GM12878 (cell line): ENCODE results near the gene LTA. TPM values are rescaled to one million over a fixed set of nuclear protein-coding genes. Genes with fewer than 3 reads are reported as not detected.

Experiments
- ATAC-seq: fragments of 200-7000 bp; cut with Tn5 transposase; 3 replicates; pipeline ENCODE4 v1.9.1; 2020; ENCODE audit warnings: mild to moderate bottlenecking, moderate library complexity
- Bru-seq: library from RNA; stranded (reverse); fragments of 400-500 nt; gene quantifications from one replicate; lab custom pipeline; 2021; lab: Mats Ljungman, UMichigan
- BruChase-seq, 2 experiments: library from RNA; stranded (reverse); fragments of 400-500 nt; gene quantifications; one replicate each; lab custom pipeline; 2021; lab: Mats Ljungman, UMichigan
- BruUV-seq: library from RNA; stranded (reverse); fragments of 400-500 nt; replicated peaks from 2 replicates; lab custom pipeline; 2021; lab: Mats Ljungman, UMichigan
- CTCF ChIA-PET: fragments of 300-600 bp; sonication (Branson Sonifier 250); formaldehyde crosslinking; extraction: SDS; loops from one replicate; lab custom pipeline; 2021; ENCODE audit warnings: inconsistent platforms; lab: Yijun Ruan, JAX
- POLR2A ChIA-PET: fragments of 350-600 bp; formaldehyde crosslinking; extraction: SDS; loops from one replicate; lab custom pipeline; 2021; ENCODE audit warnings: inconsistent platforms; lab: Charles Lee
- RAD21 ChIA-PET: fragments of 300-600 bp; sonication (Branson Sonifier 250); formaldehyde crosslinking; loops from one replicate; lab custom pipeline; 2023; ENCODE audit warnings: antibody characterized with exemption; ENCODE audit not compliant: unreplicated experiment; lab: Charles Lee
- SMC1A ChIA-PET: fragments of 300-600 bp; sonication (Branson Sonifier 250); formaldehyde crosslinking; loops from one replicate; lab custom pipeline; 2023; ENCODE audit not compliant: unreplicated experiment, uncharacterized antibody; lab: Charles Lee
- DNase-seq: peaks from one replicate; pipeline ENCODE4 v3.0.0-alpha.2; 2011; ENCODE audit warnings: low read depth, low spot score
- FAIRE-seq: peaks from 3 replicates; lab custom pipeline; 2011; peaks lifted over from hg19 to GRCh38; lab: Jason Lieb, UNC
- H2AFZ ChIP-seq: 2 replicates; pipeline ENCODE4 v1.6.0; 2011; ENCODE audit warnings: low read depth, low read length, control low read depth; ENCODE audit not compliant: control insufficient read depth
- H3K27ac ChIP-seq: 2 replicates; pipeline ENCODE4 v1.5.1; 2011; ENCODE audit warnings: control low read depth; ENCODE audit not compliant: control insufficient read depth, insufficient read depth
- H3K27me3 ChIP-seq, 2 experiments: replicated peaks in 1 of 2; 2 replicates each; pipeline versions ENCODE4 v1.6.0 to v1.6.1; 2011; ENCODE audit warnings: low read length in 1 of 2; ENCODE audit not compliant: control insufficient read depth in 2 of 2, insufficient read depth in 2 of 2
- H3K36me3 ChIP-seq, 2 experiments: 2 replicates each; pipeline ENCODE4 v1.5.1; 2011; ENCODE audit warnings: low read length in 1 of 2; ENCODE audit not compliant: control insufficient read depth in 2 of 2, insufficient read depth in 2 of 2
- H3K4me1 ChIP-seq: 2 replicates; pipeline ENCODE4 v1.6.1; 2011; ENCODE audit warnings: mild to moderate bottlenecking, low read length, moderate library complexity, mixed read lengths; ENCODE audit not compliant: control insufficient read depth, insufficient read depth
- H3K4me2 ChIP-seq: 2 replicates; pipeline ENCODE4 v1.6.0; 2011; ENCODE audit warnings: control low read depth; ENCODE audit not compliant: control insufficient read depth, insufficient read depth
- H3K4me3 ChIP-seq: fragments of 200-600 bp; sonication (generic); 2 replicates; pipeline ENCODE4 v1.5.1; 2016
- H3K79me2 ChIP-seq: 2 replicates; pipeline ENCODE4 v1.6.0; 2011; ENCODE audit warnings: low read length; ENCODE audit not compliant: control insufficient read depth, insufficient read depth
- H3K9ac ChIP-seq: 2 replicates; pipeline ENCODE4 v1.8.0; 2011; ENCODE audit warnings: low read length, control low read depth, mixed read lengths; ENCODE audit not compliant: control insufficient read depth, insufficient read depth
- H3K9me3 ChIP-seq: replicated peaks from 3 replicates; pipeline ENCODE4 v1.5.1; 2011; ENCODE audit warnings: mild to moderate bottlenecking, low read length; ENCODE audit not compliant: control insufficient read depth, insufficient read depth
- H4K20me1 ChIP-seq: 2 replicates; pipeline ENCODE4 v1.6.0; 2011; ENCODE audit not compliant: control insufficient read depth, insufficient read depth
- BCL11A ChIP-seq: IDR thresholded peaks from 2 replicates; pipeline ENCODE4 v1.6.1; 2011; ENCODE audit warnings: low read depth, low read length
- BHLHE40 ChIP-seq, 2 experiments: fragments of 450-650 bp in 1 of 2; IDR thresholded peaks; 2 replicates each; pipeline ENCODE4 v1.6.1; 2011 to 2017; ENCODE audit warnings: low read depth in 2 of 2, borderline replicate concordance in 1 of 2, improper control_type of control experiment in 1 of 2, low read length in 1 of 2, mild to moderate bottlenecking in 1 of 2
- CEBPB ChIP-seq, 2 experiments: fragments of 150-350 bp in 1 of 2; IDR thresholded peaks; 2 replicates each; pipeline ENCODE4 v1.6.1; 2012 to 2014; ENCODE audit warnings: low read depth in 2 of 2, low read length in 2 of 2, borderline replicate concordance in 1 of 2, inconsistent platforms in 1 of 2
- CHD2 ChIP-seq: IDR thresholded peaks from 2 replicates; pipeline ENCODE4 v1.6.1; 2011; ENCODE audit warnings: low read depth, low read length, improper control_type of control experiment, borderline replicate concordance
- E4F1 ChIP-seq: fragments of 450-650 bp; IDR thresholded peaks from 2 replicates; pipeline ENCODE4 v1.6.1; 2018; ENCODE audit warnings: borderline replicate concordance, mild to moderate bottlenecking; ENCODE audit not compliant: partially characterized antibody
- EED ChIP-seq: sonication (generic); IDR thresholded peaks from 2 replicates; pipeline ENCODE4 v1.6.1; 2016; ENCODE audit warnings: antibody characterized with exemption, low read depth
- HDGF ChIP-seq: fragments of 450-650 bp; IDR thresholded peaks from 2 replicates; pipeline ENCODE4 v1.6.1; 2016; ENCODE audit warnings: antibody characterized with exemption
- IRF3 ChIP-seq: fragments of 450-650 bp; IDR thresholded peaks from 2 replicates; pipeline ENCODE4 v1.6.1; 2014; ENCODE audit warnings: mild to moderate bottlenecking
- JUNB ChIP-seq: IDR thresholded peaks from 2 replicates; pipeline ENCODE4 v1.6.1; 2016; ENCODE audit warnings: antibody characterized with exemption, mild to moderate bottlenecking
- LARP7 ChIP-seq: fragments of 450-650 bp; IDR thresholded peaks from 2 replicates; pipeline ENCODE4 v1.6.1; 2017; ENCODE audit warnings: mild to moderate bottlenecking
- MTA2 ChIP-seq: fragments of 450-650 bp; IDR thresholded peaks from 2 replicates; pipeline ENCODE4 v1.6.1; 2016; ENCODE audit warnings: low read depth, mild to moderate bottlenecking, moderate library complexity
- POLR2A ChIP-seq: IDR thresholded peaks from 2 replicates; pipeline ENCODE4 v1.6.1; 2011; ENCODE audit warnings: low read depth, mild to moderate bottlenecking, low read length
- WRNIP1 ChIP-seq: IDR thresholded peaks from 2 replicates; pipeline ENCODE4 v1.6.1; 2011; ENCODE audit warnings: low read depth, low read length, improper control_type of control experiment, borderline replicate concordance
- YBX1 ChIP-seq: fragments of 450-650 bp; IDR thresholded peaks from 2 replicates; pipeline ENCODE4 v1.6.1; 2016; ENCODE audit warnings: antibody characterized with exemption
- WGBS: methylation state at CpG from one replicate; pipeline ENCODE4 v1.1.6; 2016; ENCODE audit warnings: low lambda C conversion rate; ENCODE audit not compliant: insufficient replicate concordance, insufficient coverage; ENCODE audit errors: missing lambda C conversion rate; 5-methylcytosine and 5-hydroxymethylcytosine counted together
- in situ Hi-C: fragments of 300-500 bp; cut with MboI; formaldehyde crosslinking; loops from 9 replicates; pipeline ENCODE4 v1.14.3; 2018; ENCODE audit warnings: mixed read lengths
- intact Hi-C: fragments of 100-400 bp; cut with micrococcal nuclease; formaldehyde crosslinking; loops from one replicate; pipeline ENCODE4 v1.14.2; 2022; ENCODE audit not compliant: unreplicated experiment
- long read RNA-seq, 2 experiments: library from polyadenylated mRNA; unstranded; transcript quantifications; one replicate each; pipeline ENCODE4 v2.0.0, GENCODE V29; 2019 to 2020
- polyA minus RNA-seq, 3 experiments: library from RNA; depleted of rRNA, polyadenylated mRNA; stranded (reverse); fragments of >200 nt; gene quantifications; 2 replicates each; pipeline ENCODE4 v1.2.3, GENCODE V29; 2011
- polyA plus RNA-seq, 11 experiments: library from polyadenylated mRNA; depleted of rRNA in 4 of 11; unstranded in 6 of 11; stranded (reverse) in 5 of 11; fragments of >200 nt; fragmentation: Nextera tagmentation in 4 of 11; fragmentation: Illumina TruSeq in 1 of 11; extraction: Ambion mirVana in 4 of 11; extraction: Trizol in 1 of 11; gene quantifications; 1 replicate in 1 of 11; 2 replicates in 10 of 11; pipeline versions ENCODE4 v1.2.1 to v1.2.3, GENCODE V29; 2011 to 2016; ENCODE audit warnings: inconsistent platforms in 2 of 11, missing spikeins in 2 of 11, low read depth in 1 of 11
- total RNA-seq, 4 experiments: library from RNA; depleted of rRNA in 3 of 4; stranded (reverse); fragments of >200 nt in 3 of 4; fragmentation: Illumina TruSeq in 1 of 4; extraction: Trizol in 1 of 4; gene quantifications; 2 replicates each; pipeline versions ENCODE4 v1.2.1 to v1.2.3, GENCODE V29; 2013 to 2021

The LTA gene
- total RNA-seq (2013; cell fraction: nucleolus; rRNA removed) = 9.0 and 10.2 TPM in 2 replicates
- 50.0 and 50.2 TPM in 2 replicates for total RNA-seq (2014; rRNA removed)
- 35.8 and 36.4 TPM in 2 replicates for total RNA-seq (2014; rRNA removed; fragmentation: Illumina TruSeq; extraction: Trizol)
- total RNA-seq (2021) = 69.8 and 72.5 TPM in 2 replicates
- polyA plus RNA-seq (2011; ENCODE audit: low read depth) = 45.5 TPM
- polyA plus RNA-seq (2011; rRNA removed) = 10.6 and 27.5 TPM in 2 replicates
- polyA plus RNA-seq (2011; cell fraction: cytosol; rRNA removed) = 30.5 and 33.8 TPM in 2 replicates
- polyA plus RNA-seq (2011; cell fraction: nucleus; rRNA removed) = 26.1 and 29.1 TPM in 2 replicates
- polyA plus RNA-seq (2012) = 70.4 and 102 TPM in 2 replicates
- 84.7 and 94.0 TPM in 2 replicates for polyA plus RNA-seq (2014; fragmentation: Illumina TruSeq; extraction: Trizol)
- 100 to 1,000 TPM in 1 of 2 experiments, 10 to 100 TPM in 1; 87.8 to 100 TPM for polyA plus RNA-seq (2014; fragmentation: Nextera tagmentation; extraction: Ambion mirVana)
- 40.8 and 46.9 TPM in 2 replicates for polyA plus RNA-seq (2014; rRNA removed)
- polyA plus RNA-seq (2016; fragmentation: Nextera tagmentation; extraction: Ambion mirVana) = 10 to 100 TPM; 80.3 to 88.3 TPM
- polyA minus RNA-seq (2011; rRNA and poly(A)+ RNA removed) = 17.0 and 17.4 TPM in 2 replicates
- polyA minus RNA-seq (2011; cell fraction: cytosol; rRNA and poly(A)+ RNA removed) = 19.0 and 20.9 TPM in 2 replicates
- polyA minus RNA-seq (2011; cell fraction: nucleus; rRNA and poly(A)+ RNA removed) = 4.0 and 4.9 TPM in 2 replicates
- percentile 84 among the genes with signal in this experiment for Bru-seq, nascent RNA
- BruChase-seq, experiment 1, labeled RNA remaining after a 6-hour chase = percentile 96 among the genes with signal in this experiment
- BruChase-seq, experiment 2, labeled RNA remaining after a 2-hour chase = percentile 92 among the genes with signal in this experiment
- long read RNA-seq, experiment 1, transcript LTA-213 (4 exons, 1,422 nt) = major isoform, 129 of 180 reads
- long read RNA-seq, experiment 1, transcript LTA-214 (4 exons, 1,507 nt) = minor isoform, 10 of 180 reads
- long read RNA-seq, experiment 1, partial matches to known transcripts = 31 of 180 reads
- long read RNA-seq, experiment 1, other reads (novel, unspliced or antisense) = 9 of 180 reads
- long read RNA-seq, experiment 2, partial matches to known transcripts = 8 of 12 reads
- long read RNA-seq, experiment 2, other reads (novel, unspliced or antisense) = 1 of 12 reads

GRCh38 chr6:31572041-31572911 is at the start of gene LTA:
LTA (plus strand) TSS chr6:31572289; CDS start chr6:31572743, 454 bp downstream.
- peak within 1 kb of the TSS; percentile 52 for H2AFZ ChIP-seq
- CTCF ChIA-PET = interaction anchor here (1.2 to 34.8 kb wide), 7 partner anchors 10 to 21 kb away, joined by 3 to 2098 read pairs (median 38); partner anchors contain the start of genes ATP6V1G2, DDX39B, LST1 and LTA
- H3K27ac ChIP-seq = peak within 1 kb of the TSS; percentile 96
- H3K9me3 ChIP-seq = no peaks in the 10 kb centered on the region
- peak within 1 kb of the TSS; percentile 87 for H3K9ac ChIP-seq
- peaks cover 58% of the 10 kb centered on the region for H3K79me2 ChIP-seq
- peaks cover 67% of the 10 kb centered on the region for H3K4me1 ChIP-seq
- H3K4me2 ChIP-seq = peak within 1 kb of the TSS; percentile 84
- RAD21 ChIA-PET = interaction anchor here (0.6 to 17.5 kb wide), 7 partner anchors 10 to 24 kb away, joined by 4 to 620 read pairs (median 53); partner anchors contain the start of genes ATP6V1G2, LST1, LTB and NCR3
- BruUV-seq = no TSS peak
- WGBS = under 1% methylated on average over 27 of the region's 27 CpGs
- DNase-seq (no peak), FAIRE-seq (peak; percentile 18), ATAC-seq (peak; percentile 47)
- peak within 1 kb of the TSS; percentile 59 for H3K4me3 ChIP-seq
- SMC1A ChIA-PET = interaction anchor here (18.7 to 45.5 kb wide), 3 partner anchors 12 to 23 kb away, joined by 523 to 1989 read pairs (median 1989); partner anchors contain the start of genes ATP6V1G2, DDX39B, LST1 and LTA
- peaks cover 0 to 3% of the 10 kb centered on the region in 2 experiments; a peak in 2 of 4 replicates for H3K36me3 ChIP-seq
- POLR2A ChIA-PET = interaction anchor here (0.7 to 17.1 kb wide), 8 partner anchors 11 to 31 kb away, joined by 3 to 282 read pairs (median 115); partner anchors contain the start of genes ATP6V1G2, DDX39B, LST1 and LTB
- intact Hi-C loops (no loop called here), in situ Hi-C loops (loop anchor here (25.0 kb wide), 2 partner anchors 1040 to 1390 kb away; partner anchors contain the start of genes BRD2 and HLA-DMA)
- no peaks in the 10 kb centered on the region for H4K20me1 ChIP-seq
- H3K27me3 ChIP-seq = no peaks in the 10 kb centered on the region
- TF ChIP-seq CHD2 (0 out of 2 replicates have a peak, but pooled peaks have one; percentile 18), EED (peak; percentile 71), CEBPB (IDR thresholded peaks at IDR 0.05; ENCODE audit: borderline replicate concordance in 1 of 2, low read depth in 2 of 2, low read length in 2 of 2) (no peak), IRF3 (no peak), POLR2A (peak; percentile 90), E4F1 (no peak), BCL11A (no peak; the same call in 1 of the 2 replicates), WRNIP1 (no peak), MTA2 (peak; percentile 18; the same call in 1 of the 2 replicates), LARP7 (peak; percentile 59; the same call in 1 of the 2 replicates), HDGF (peak; percentile 82), JUNB (no peak), BHLHE40 (IDR thresholded peaks at IDR 0.05; ENCODE audit: borderline replicate concordance in 1 of 2, low read depth in 2 of 2, low read length in 1 of 2) (peak in 1 of 2 experiments; percentile 64; a peak in 2 of 4 replicates), YBX1 (no peak)
